ENCODE measurements around the gene LRP6. TPM values are rescaled to one million over a fixed set of nuclear protein-coding genes. Genes with fewer than 3 reads are reported as not detected.

Gene LRP6
- total and polyA plus RNA-seq, 2 of the 13 experiments (the other 11 are each of a cell fraction or from before 2014, with no cell fraction given), result 33.8 to 42.0 TPM

- TF ChIP-seq, protein P1, sequence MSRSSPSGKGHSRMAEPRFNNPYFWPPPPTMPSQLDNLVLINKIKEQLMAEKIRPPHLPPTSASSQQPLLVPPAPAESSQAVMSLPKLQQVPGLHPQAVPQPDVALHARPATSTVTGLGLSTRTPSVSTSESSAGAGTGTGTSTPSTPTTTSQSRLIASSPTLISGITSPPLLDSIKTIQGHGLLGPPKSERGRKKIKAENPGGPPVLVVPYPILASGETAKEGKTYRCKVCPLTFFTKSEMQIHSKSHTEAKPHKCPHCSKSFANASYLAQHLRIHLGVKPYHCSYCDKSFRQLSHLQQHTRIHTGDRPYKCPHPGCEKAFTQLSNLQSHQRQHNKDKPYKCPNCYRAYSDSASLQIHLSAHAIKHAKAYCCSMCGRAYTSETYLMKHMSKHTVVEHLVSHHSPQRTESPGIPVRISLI (CRISPR knock-in tag; IDR thresholded peaks at IDR 0.05; ENCODE audit: borderline replicate concordance), result no peak
- TF ChIP-seq ZNF687 (CRISPR knock-in tag; IDR thresholded peaks at IDR 0.05), result no peak
Measured at GRCh38 chr12:12226187-12226586, 40.7 kb downstream of the LRP6 start (continued).

- Histone ChIP-seq H3K79me2 (ENCODE audit: insufficient read depth, low read length) (peaks cover 95% of the 10 kb centered on the region), H3K27ac (ENCODE audit: extremely low read length, insufficient read depth, low read length) (no peak overlapping the region), H3K9me3 (ENCODE audit: low read length) (no peaks in the 10 kb centered on the region), H3K9ac (ENCODE audit: insufficient read depth, low read depth, low read length) (no peak overlapping the region), H3K4me1 (ENCODE audit: insufficient read depth, low read length) (peaks cover 75% of the 10 kb centered on the region), H3K4me3 (replicated peaks in 1 of 3; ENCODE audit: insufficient read depth in 1 of 3, low read depth in 2 of 3, low read length in 3 of 3) (no peak overlapping the region), H4K20me1 (ENCODE audit: insufficient read depth, low read length) (0 out of 2 replicates have a peak, but pooled peaks cover 4% of the 10 kb centered on the region), H2AFZ (ENCODE audit: low read length) (no peak overlapping the region), H3K27me3 (ENCODE audit: control insufficient read depth in 1 of 2, insufficient read depth in 2 of 2, low read length in 2 of 2) (no peaks in the 10 kb centered on the region; a peak in 1 of 5 replicates), H3K36me3 (replicated peaks in 1 of 2; ENCODE audit: control insufficient read depth in 1 of 2, insufficient read depth in 2 of 2, low read length in 2 of 2) (no peaks in the 10 kb centered on the region; a peak in 1 of 5 replicates), H3K4me2 (ENCODE audit: low read depth, low read length) (no peak overlapping the region)
- no peak for DNase-seq (ENCODE audit: low spot score)
- POLR2A ChIA-PET, result no interaction called here
- no TSS peak for BruUV-seq (replicated peaks)
- FAIRE-seq, result no peak
- CTCF ChIA-PET (ENCODE audit: low intra/inter-chr PET ratio, low total read pairs), result no interaction called here
- ATAC-seq, result no peak
- TF ChIP-seq BORCS8-MEF2B (CRISPR knock-in tag; IDR thresholded peaks at IDR 0.05), result no peak
- no peak for TF ChIP-seq CBX1 (IDR thresholded peaks at IDR 0.05; ENCODE audit: low read depth)
- TF ChIP-seq YEATS4 (CRISPR knock-in tag; IDR thresholded peaks at IDR 0.05; ENCODE audit: borderline replicate concordance), result no peak
- no peak for TF ChIP-seq ZNF256 (CRISPR knock-in tag; conservative IDR thresholded peaks at IDR 0.05)
- TF ChIP-seq TAF15 (IDR thresholded peaks at IDR 0.05; ENCODE audit: low read depth, low read length, poor library complexity, severe bottlenecking), result no peak
- TF ChIP-seq ZNF501 (CRISPR knock-in tag; IDR thresholded peaks at IDR 0.05), result no peak
- TF ChIP-seq STAG1 (CRISPR knock-in tag; IDR thresholded peaks at IDR 0.05), result no peak
- TF ChIP-seq, protein P2, sequence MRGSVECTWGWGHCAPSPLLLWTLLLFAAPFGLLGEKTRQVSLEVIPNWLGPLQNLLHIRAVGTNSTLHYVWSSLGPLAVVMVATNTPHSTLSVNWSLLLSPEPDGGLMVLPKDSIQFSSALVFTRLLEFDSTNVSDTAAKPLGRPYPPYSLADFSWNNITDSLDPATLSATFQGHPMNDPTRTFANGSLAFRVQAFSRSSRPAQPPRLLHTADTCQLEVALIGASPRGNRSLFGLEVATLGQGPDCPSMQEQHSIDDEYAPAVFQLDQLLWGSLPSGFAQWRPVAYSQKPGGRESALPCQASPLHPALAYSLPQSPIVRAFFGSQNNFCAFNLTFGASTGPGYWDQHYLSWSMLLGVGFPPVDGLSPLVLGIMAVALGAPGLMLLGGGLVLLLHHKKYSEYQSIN (CRISPR knock-in tag; IDR thresholded peaks at IDR 0.05; ENCODE audit: borderline replicate concordance), result no peak
- TF ChIP-seq NR1H2 (CRISPR knock-in tag; IDR thresholded peaks at IDR 0.05; ENCODE audit: borderline replicate concordance, low read depth), result no peak
- TF ChIP-seq ZFP1 (CRISPR knock-in tag; IDR thresholded peaks at IDR 0.05), result no peak
- TF ChIP-seq PAX8 (CRISPR knock-in tag; IDR thresholded peaks at IDR 0.05; ENCODE audit: borderline replicate concordance), result no peak
- TF ChIP-seq DNMT1 (CRISPR knock-in tag; IDR thresholded peaks at IDR 0.05), result no peak
- no peak for TF ChIP-seq PBX3 (CRISPR knock-in tag; IDR thresholded peaks at IDR 0.05; ENCODE audit: borderline replicate concordance)
- no peak for TF ChIP-seq ZNF713 (CRISPR knock-in tag; IDR thresholded peaks at IDR 0.05)
- in situ Hi-C loops (cut with HindIII; ENCODE audit: extremely low pct_ligation_motif_present, low pct_unique_long_range_greater_than_20kb) (no loop called here), intact Hi-C loops (cut with micrococcal nuclease; ENCODE audit: unreplicated experiment) (no loop called here)
- over 99% methylated on average over 2 of the region's 2 CpGs for WGBS (ENCODE audit: low lambda C conversion rate)
Measured at GRCh38 chr12:12224240-12224940, 42.5 kb downstream of the LRP6 start.

Measured in HepG2 (cell line).